Measurements from ENCODE around the gene SCYGR4.
"Not testable (repeated sequence)": the region's sequence is repeated elsewhere in the genome, so short reads cannot be mapped to it uniquely, and the experiment has no call there.

DNA sequence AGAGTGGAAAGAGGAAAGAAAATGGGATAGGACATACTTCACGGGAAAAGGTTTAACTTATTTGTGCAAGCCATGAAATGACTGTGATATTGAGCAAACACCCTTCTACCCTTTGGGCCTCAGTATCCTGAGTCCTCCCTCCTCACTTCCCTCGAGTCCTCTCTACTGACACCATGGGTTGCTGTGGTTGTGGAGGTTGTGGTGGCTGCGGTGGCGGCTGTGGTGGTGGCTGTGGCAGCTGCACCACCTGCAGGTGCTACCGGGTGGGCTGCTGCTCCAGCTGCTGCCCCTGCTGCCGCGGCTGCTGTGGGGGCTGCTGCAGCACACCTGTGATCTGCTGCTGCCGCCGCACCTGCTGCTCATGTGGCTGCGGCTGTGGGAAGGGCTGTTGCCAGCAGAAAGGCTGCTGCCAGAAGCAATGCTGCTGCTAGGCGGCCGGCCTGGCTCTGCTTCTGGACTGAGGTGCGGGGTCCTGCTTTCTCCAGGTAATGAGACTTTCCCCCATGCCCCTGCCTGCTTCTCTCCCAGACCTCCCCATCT, 49.4 kb downstream of the SCYGR4 start, which contains the start of gene SCYGR5:
- TF ChIP-seq, protein P1, sequence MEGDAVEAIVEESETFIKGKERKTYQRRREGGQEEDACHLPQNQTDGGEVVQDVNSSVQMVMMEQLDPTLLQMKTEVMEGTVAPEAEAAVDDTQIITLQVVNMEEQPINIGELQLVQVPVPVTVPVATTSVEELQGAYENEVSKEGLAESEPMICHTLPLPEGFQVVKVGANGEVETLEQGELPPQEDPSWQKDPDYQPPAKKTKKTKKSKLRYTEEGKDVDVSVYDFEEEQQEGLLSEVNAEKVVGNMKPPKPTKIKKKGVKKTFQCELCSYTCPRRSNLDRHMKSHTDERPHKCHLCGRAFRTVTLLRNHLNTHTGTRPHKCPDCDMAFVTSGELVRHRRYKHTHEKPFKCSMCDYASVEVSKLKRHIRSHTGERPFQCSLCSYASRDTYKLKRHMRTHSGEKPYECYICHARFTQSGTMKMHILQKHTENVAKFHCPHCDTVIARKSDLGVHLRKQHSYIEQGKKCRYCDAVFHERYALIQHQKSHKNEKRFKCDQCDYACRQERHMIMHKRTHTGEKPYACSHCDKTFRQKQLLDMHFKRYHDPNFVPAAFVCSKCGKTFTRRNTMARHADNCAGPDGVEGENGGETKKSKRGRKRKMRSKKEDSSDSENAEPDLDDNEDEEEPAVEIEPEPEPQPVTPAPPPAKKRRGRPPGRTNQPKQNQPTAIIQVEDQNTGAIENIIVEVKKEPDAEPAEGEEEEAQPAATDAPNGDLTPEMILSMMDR (IDR thresholded peaks at IDR 0.05; ENCODE audit: low read depth, low read length, poor library complexity, severe bottlenecking) = not testable (repeated sequence)
- TF ChIP-seq EZH2phosphoT487 (IDR thresholded peaks at IDR 0.05; ENCODE audit: borderline replicate concordance, low read length) = not testable (repeated sequence)
